ENCODE results near the gene RPL13A. TPM values are rescaled to one million over a fixed set of nuclear protein-coding genes. Genes with fewer than 3 reads are reported as not detected.

Gene RPL13A
- total and polyA plus RNA-seq, 4 donors = 1,716 to 4,797 (median 2,674) TPM

DNA sequence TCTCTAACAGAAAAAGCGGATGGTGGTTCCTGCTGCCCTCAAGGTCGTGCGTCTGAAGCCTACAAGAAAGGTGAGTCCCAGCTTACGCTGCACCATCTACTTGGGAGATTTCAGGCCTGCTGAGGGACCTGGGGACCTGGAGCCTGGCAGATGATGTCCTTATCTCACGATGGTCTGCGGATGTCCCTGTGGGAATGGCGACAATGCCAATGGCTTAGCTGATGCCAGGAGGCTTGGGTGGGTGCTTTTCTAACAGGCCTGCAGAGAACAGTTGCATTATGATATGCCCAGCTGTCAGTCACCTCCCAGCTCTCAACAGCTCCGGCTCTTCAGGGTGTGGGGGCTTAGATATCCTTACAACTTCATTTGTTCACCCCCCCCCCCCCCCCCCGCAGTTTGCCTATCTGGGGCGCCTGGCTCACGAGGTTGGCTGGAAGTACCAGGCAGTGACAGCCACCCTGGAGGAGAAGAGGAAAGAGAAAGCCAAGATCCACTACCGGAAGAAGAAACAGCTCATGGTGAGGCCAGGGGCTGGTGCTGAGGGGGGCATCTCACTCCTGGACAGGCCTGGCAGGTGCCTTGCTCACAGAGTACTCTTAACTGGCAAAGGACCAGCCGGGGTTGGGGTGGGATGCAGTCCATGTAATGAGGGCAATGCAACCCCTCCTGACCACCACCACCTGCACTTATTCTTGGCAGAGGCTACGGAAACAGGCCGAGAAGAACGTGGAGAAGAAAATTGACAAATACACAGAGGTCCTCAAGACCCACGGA, 3.8 kb downstream of the RPL13A start:
- DNase-seq (no peak), ATAC-seq (ENCODE audit: low FRiP score) (no peak)
- 66 to 71% methylated on average over 14 to 17 of the region's 17 CpGs for WGBS, 2 donors
- Histone ChIP-seq H3K27me3 (ENCODE audit: control insufficient read depth in 1 of 2, insufficient read depth in 2 of 2, low read length in 1 of 2) (no peaks in the 10 kb centered on the region), H3K9me3 (ENCODE audit: control insufficient read depth, low read length) (no peaks in the 10 kb centered on the region), H3K27ac (ENCODE audit: low read depth in 1 of 2, low read length in 2 of 2) (no peak overlapping the region), H3K36me3 (ENCODE audit: control insufficient read depth in 1 of 2, insufficient read depth in 2 of 2, low read length in 1 of 2) (peaks cover 0 to 11% of the 10 kb centered on the region in 2 donors), H3K4me1 (ENCODE audit: control insufficient read depth in 1 of 2, insufficient read depth in 2 of 2, low read length in 2 of 2) (no peaks in the 10 kb centered on the region), H3K4me3 (ENCODE audit: low read length in 2 of 2) (no peak overlapping the region)
- intact Hi-C loops (cut with DNase I) = loop anchor here in 1 of 2 donors (10.0 kb wide), 1 partner anchor 184 kb away; the partner anchor contains the start of gene PRMT1

GRCh38 chr19:49491804-49492572, 4.6 kb downstream of the RPL13A start:
- 62 to 63% methylated on average over 7 of the region's 7 CpGs for WGBS, 2 donors
- ATAC-seq (ENCODE audit: low FRiP score) (no peak), DNase-seq (no peak)
- no peaks in the 10 kb centered on the region for H3K4me1 ChIP-seq (ENCODE audit: control insufficient read depth in 1 of 2, insufficient read depth in 2 of 2, low read length in 2 of 2)
- H3K36me3 ChIP-seq (ENCODE audit: control insufficient read depth in 1 of 2, insufficient read depth in 2 of 2, low read length in 1 of 2) = peaks cover 0 to 11% of the 10 kb centered on the region in 2 donors
- H3K9me3 ChIP-seq (ENCODE audit: control insufficient read depth, low read length) = no peaks in the 10 kb centered on the region
- no peak overlapping the region for H3K4me3 ChIP-seq (ENCODE audit: low read length in 2 of 2)
- no peak overlapping the region for H3K27ac ChIP-seq (ENCODE audit: low read depth in 1 of 2, low read length in 2 of 2)
- no peaks in the 10 kb centered on the region for H3K27me3 ChIP-seq (ENCODE audit: control insufficient read depth in 1 of 2, insufficient read depth in 2 of 2, low read length in 1 of 2)
- intact Hi-C loops (cut with DNase I) = loop anchor here in 1 of 2 donors (10.0 kb wide), 1 partner anchor 183 kb away; the partner anchor contains the start of gene PRMT1

DNA sequence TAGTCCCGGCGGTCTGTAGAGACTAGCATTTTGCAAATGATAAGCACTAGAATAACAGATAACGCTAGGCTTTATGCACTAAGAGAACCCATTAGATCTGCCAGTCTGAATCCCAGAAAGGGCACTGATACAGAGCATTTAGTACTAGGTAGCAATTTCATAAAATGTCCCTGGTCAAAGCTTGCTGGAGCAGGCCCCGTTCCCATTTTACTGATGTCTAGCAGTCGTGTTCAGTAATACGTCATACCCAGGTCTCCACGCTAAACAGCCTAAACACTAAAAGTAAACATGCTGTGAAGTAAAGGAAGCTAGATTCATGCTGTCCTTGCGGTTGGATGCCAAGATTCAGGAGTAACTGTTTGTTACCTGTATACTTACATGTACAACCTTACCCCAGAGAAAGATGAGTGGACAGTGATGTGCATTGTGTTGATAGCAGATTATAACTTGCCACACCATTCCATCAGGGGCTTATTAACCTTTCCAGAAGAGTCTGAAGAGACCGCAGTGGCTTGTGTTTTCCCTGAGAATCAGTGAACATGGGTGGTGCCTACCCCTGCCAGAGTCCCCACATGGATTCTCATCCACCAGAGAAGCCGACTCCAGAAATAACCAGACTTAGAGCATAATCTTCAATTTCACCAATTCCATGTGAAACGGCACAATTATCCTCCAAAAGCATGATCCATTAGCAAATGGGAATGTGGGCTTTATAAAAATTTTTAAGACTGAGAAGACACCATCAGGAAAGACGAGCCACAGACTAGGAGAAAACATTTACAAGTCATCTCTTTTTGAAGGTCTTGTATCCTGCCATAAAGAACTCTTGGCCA, 5.4 kb downstream of the RPL13A start:
- H3K27ac ChIP-seq (ENCODE audit: low read depth in 1 of 2, low read length in 2 of 2) = no peak overlapping the region
- H3K4me1 ChIP-seq (ENCODE audit: control insufficient read depth in 1 of 2, insufficient read depth in 2 of 2, low read length in 2 of 2) = no peaks in the 10 kb centered on the region
- no peak overlapping the region for H3K4me3 ChIP-seq (ENCODE audit: low read length in 2 of 2)
- peaks cover 0 to 12% of the 10 kb centered on the region in 2 donors for H3K36me3 ChIP-seq (ENCODE audit: control insufficient read depth in 1 of 2, insufficient read depth in 2 of 2, low read length in 1 of 2)
- 49 to 51% methylated on average over 12 of the region's 12 CpGs for WGBS, 2 donors
- no peaks in the 10 kb centered on the region for H3K27me3 ChIP-seq (ENCODE audit: control insufficient read depth in 1 of 2, insufficient read depth in 2 of 2, low read length in 1 of 2)
- DNase-seq (no peak), ATAC-seq (ENCODE audit: low FRiP score) (no peak)
- intact Hi-C loops (cut with DNase I) = loop anchor here in 1 of 2 donors (10.0 kb wide), 1 partner anchor 182 kb away; the partner anchor contains the start of gene PRMT1
- H3K9me3 ChIP-seq (ENCODE audit: control insufficient read depth, low read length) = no peaks in the 10 kb centered on the region

- no peaks in the 10 kb centered on the region for H3K4me1 ChIP-seq (ENCODE audit: control insufficient read depth in 1 of 2, insufficient read depth in 2 of 2, low read length in 2 of 2)
- intact Hi-C loops (cut with DNase I) = loop anchor here (1.0 to 10.0 kb wide), 2 partner anchors 9 to 178 kb away; partner anchors contain the start of genes PRMT1 (in 1 of the 2) and RPL13A (in 1 of the 2)
Observed at GRCh38 chr19:49496574-49497008, 9.2 kb downstream of the RPL13A start.

DNA sequence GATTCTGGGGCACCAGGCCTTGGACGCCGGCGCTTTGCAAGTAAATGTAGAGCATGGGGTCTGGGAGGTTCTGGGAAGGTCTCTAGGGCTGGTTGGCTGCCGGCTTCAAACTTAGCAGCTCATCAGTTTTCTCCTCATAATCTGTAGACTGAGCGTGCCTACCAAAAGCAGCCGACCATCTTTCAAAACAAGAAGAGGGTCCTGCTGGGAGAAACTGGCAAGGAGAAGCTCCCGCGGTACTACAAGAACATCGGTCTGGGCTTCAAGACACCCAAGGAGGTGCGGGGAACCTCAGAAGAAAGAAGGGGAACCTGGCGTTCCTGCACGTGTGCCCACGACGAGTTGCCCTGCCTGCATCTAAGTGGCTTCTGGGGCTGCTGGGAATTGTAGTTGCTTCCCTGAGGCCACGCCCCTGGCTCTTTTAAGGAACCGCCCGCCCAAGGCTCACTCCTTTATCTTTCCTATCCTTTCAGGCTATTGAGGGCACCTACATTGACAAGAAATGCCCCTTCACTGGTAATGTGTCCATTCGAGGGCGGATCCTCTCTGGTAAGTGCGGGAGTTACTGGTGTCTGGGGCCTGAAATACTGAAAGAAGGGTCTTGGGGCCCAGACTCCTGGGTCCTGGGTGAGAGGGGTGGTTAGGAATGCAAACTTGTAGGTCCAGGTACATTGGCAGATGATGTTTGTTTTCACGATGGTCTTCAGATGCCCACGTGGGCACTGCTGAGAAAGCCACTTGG, 9.8 kb downstream of the RPL13A start:
- intact Hi-C loops (cut with DNase I) = loop anchor here in 1 of 2 donors (10.0 kb wide), 1 partner anchor 178 kb away; the partner anchor contains the start of gene PRMT1
- peak overlapping the region in 1 of 2 donors; percentile 52 for H3K27ac ChIP-seq (ENCODE audit: low read depth in 1 of 2, low read length in 2 of 2)
- peaks cover 2 to 4% of the 10 kb centered on the region in 2 donors for H3K36me3 ChIP-seq (ENCODE audit: control insufficient read depth in 1 of 2, insufficient read depth in 2 of 2, low read length in 1 of 2)
- H3K4me1 ChIP-seq (ENCODE audit: control insufficient read depth in 1 of 2, insufficient read depth in 2 of 2, low read length in 2 of 2) = no peaks in the 10 kb centered on the region
- no peaks in the 10 kb centered on the region for H3K9me3 ChIP-seq (ENCODE audit: control insufficient read depth, low read length)
- ATAC-seq (ENCODE audit: low FRiP score) = no peak
- H3K27me3 ChIP-seq (ENCODE audit: control insufficient read depth in 1 of 2, insufficient read depth in 2 of 2, low read length in 1 of 2) = no peaks in the 10 kb centered on the region
- 23 to 25% methylated on average over 22 of the region's 22 CpGs for WGBS, 2 donors
- H3K4me3 ChIP-seq (ENCODE audit: low read length in 2 of 2) = peak overlapping the region; percentile 77 to 93
- DNase-seq = peak in 1 of 2 donors; percentile 86

More at GRCh38 chr19:49496574-49497008, 9.2 kb downstream of the RPL13A start:
- no peak for DNase-seq
- WGBS, 2 donors = 0 to 1% methylated on average over 11 of the region's 11 CpGs
- Histone ChIP-seq H3K4me3 (ENCODE audit: low read length in 2 of 2) (peak overlapping the region; percentile 77 to 93), H3K9me3 (ENCODE audit: control insufficient read depth, low read length) (no peaks in the 10 kb centered on the region), H3K36me3 (ENCODE audit: control insufficient read depth in 1 of 2, insufficient read depth in 2 of 2, low read length in 1 of 2) (peaks cover 4% of the 10 kb centered on the region in 2 donors), H3K27ac (ENCODE audit: low read depth in 1 of 2, low read length in 2 of 2) (peak overlapping the region in 1 of 2 donors; percentile 80), H3K27me3 (ENCODE audit: control insufficient read depth in 1 of 2, insufficient read depth in 2 of 2, low read length in 1 of 2) (no peaks in the 10 kb centered on the region)
- ATAC-seq (ENCODE audit: low FRiP score) = no peak

DNA sequence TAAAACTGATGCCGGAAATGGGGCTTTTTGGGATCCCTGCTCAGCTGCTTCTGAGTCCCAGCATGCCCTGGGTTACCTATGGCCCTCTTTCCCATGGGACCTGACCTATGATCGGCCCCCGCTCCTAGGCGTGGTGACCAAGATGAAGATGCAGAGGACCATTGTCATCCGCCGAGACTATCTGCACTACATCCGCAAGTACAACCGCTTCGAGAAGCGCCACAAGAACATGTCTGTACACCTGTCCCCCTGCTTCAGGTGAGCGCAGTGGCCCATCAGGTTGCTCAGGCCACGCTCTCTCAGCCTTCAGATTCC, 10.3 kb downstream of the RPL13A start:
- H3K9me3 ChIP-seq (ENCODE audit: control insufficient read depth, low read length) = no peaks in the 10 kb centered on the region
- no peak for DNase-seq
- no peaks in the 10 kb centered on the region for H3K4me1 ChIP-seq (ENCODE audit: control insufficient read depth in 1 of 2, insufficient read depth in 2 of 2, low read length in 2 of 2)
- intact Hi-C loops (cut with DNase I) = loop anchor here in 1 of 2 donors (10.0 kb wide), 1 partner anchor 177 kb away; the partner anchor contains the start of gene PRMT1
- H3K4me3 ChIP-seq (ENCODE audit: low read length in 2 of 2) = no peak overlapping the region
- H3K27me3 ChIP-seq (ENCODE audit: control insufficient read depth in 1 of 2, insufficient read depth in 2 of 2, low read length in 1 of 2) = no peaks in the 10 kb centered on the region
- 90 to 92% methylated on average over 12 of the region's 12 CpGs for WGBS, 2 donors
- peaks cover 2 to 4% of the 10 kb centered on the region in 2 donors for H3K36me3 ChIP-seq (ENCODE audit: control insufficient read depth in 1 of 2, insufficient read depth in 2 of 2, low read length in 1 of 2)
- no peak for ATAC-seq (ENCODE audit: low FRiP score)
- no peak overlapping the region for H3K27ac ChIP-seq (ENCODE audit: low read depth in 1 of 2, low read length in 2 of 2)

GRCh38 chr19:49498475-49498874, 11.1 kb downstream of the RPL13A start:
- Histone ChIP-seq H3K4me3 (ENCODE audit: low read length in 2 of 2) (no peak overlapping the region), H3K27me3 (ENCODE audit: control insufficient read depth in 1 of 2, insufficient read depth in 2 of 2, low read length in 1 of 2) (no peaks in the 10 kb centered on the region), H3K27ac (ENCODE audit: low read depth in 1 of 2, low read length in 2 of 2) (no peak overlapping the region), H3K36me3 (ENCODE audit: control insufficient read depth in 1 of 2, insufficient read depth in 2 of 2, low read length in 1 of 2) (peaks cover 2 to 4% of the 10 kb centered on the region in 2 donors), H3K4me1 (ENCODE audit: control insufficient read depth in 1 of 2, insufficient read depth in 2 of 2, low read length in 2 of 2) (no peaks in the 10 kb centered on the region), H3K9me3 (ENCODE audit: control insufficient read depth, low read length) (no peaks in the 10 kb centered on the region)
- intact Hi-C loops (cut with DNase I) = loop anchor here in 1 of 2 donors (10.0 kb wide), 1 partner anchor 176 kb away; the partner anchor contains the start of gene PRMT1
- no peak for ATAC-seq (ENCODE audit: low FRiP score)
- WGBS, 2 donors = 80 to 90% methylated on average over 7 of the region's 7 CpGs
- DNase-seq = no peak
